Kasumi-1 (cell line): ENCODE results near the gene ALPP.
"Not testable (repeated sequence)": the region's sequence is repeated elsewhere in the genome, so short reads cannot be mapped to it uniquely, and the experiment has no call there.

Experiments
- DNase-seq, 2 experiments: peaks; one replicate each; lab custom pipeline; 2025; lab: John Stamatoyannopoulos, UW

ALPP gene

GRCh38 chr2:232378735-232379151 lies at the start of gene ALPP:
ALPP (plus strand) TSS chr2:232378751; CDS start chr2:232378803, 52 bp downstream.
- DNase-seq = not testable (repeated sequence)

- no peak for DNase-seq
Observed at GRCh38 chr2:232329716-232330067, 48.9 kb upstream of the ALPP start.

- no peak for DNase-seq
Observed at GRCh38 chr2:232330068-232330999, 48.2 kb upstream of the ALPP start.

GRCh38 chr2:232331061-232331460 lies 47.5 kb upstream of the ALPP start:
- DNase-seq = not testable (repeated sequence)

- not testable (repeated sequence) for DNase-seq
Observed at GRCh38 chr2:232331641-232332040, 46.9 kb upstream of the ALPP start.

GRCh38 chr2:232332244-232332939 lies 46.2 kb upstream of the ALPP start:
- DNase-seq = not testable (repeated sequence)

- DNase-seq = no peak
Observed at GRCh38 chr2:232332940-232333259, 45.7 kb upstream of the ALPP start.

- DNase-seq = no peak
Observed at GRCh38 chr2:232333361-232334135, 45.0 kb upstream of the ALPP start.

GRCh38 chr2:232334136-232334884 lies 44.2 kb upstream of the ALPP start:
- not testable (repeated sequence) for DNase-seq

GRCh38 chr2:232334885-232335205 lies 43.7 kb upstream of the ALPP start:
- not testable (repeated sequence) for DNase-seq

- not testable (repeated sequence) for DNase-seq
Observed at GRCh38 chr2:232335206-232335858, 43.2 kb upstream of the ALPP start.

- DNase-seq = no peak
Observed at GRCh38 chr2:232335859-232336215, 42.7 kb upstream of the ALPP start.

GRCh38 chr2:232336241-232336736 lies 42.3 kb upstream of the ALPP start:
- no peak for DNase-seq

GRCh38 chr2:232336981-232337720 lies 41.4 kb upstream of the ALPP start:
- no peak for DNase-seq

GRCh38 chr2:232338094-232338758 lies 40.3 kb upstream of the ALPP start:
- DNase-seq = not testable (repeated sequence)

- DNase-seq = no peak
Observed at GRCh38 chr2:232338759-232339106, 39.8 kb upstream of the ALPP start.

- no peak for DNase-seq
Observed at GRCh38 chr2:232339121-232340081, 39.1 kb upstream of the ALPP start.

- DNase-seq = no peak
Observed at GRCh38 chr2:232340171-232340935, 38.2 kb upstream of the ALPP start.
